Measurements from ENCODE around the gene MB21D2. TPM values are rescaled to one million over a fixed set of nuclear protein-coding genes. Genes with fewer than 3 reads are reported as not detected.
"Not testable (repeated sequence)": the region's sequence is repeated elsewhere in the genome, so short reads cannot be mapped to it uniquely, and the experiment has no call there.

The MB21D2 gene
- total RNA-seq, 2 experiments from 2014 or later = 19.8 to 21.0 TPM

- Mint-ChIP-seq H3K27ac (no peak overlapping the region), H3K27me3 (no peaks in the 10 kb centered on the region), H3K4me3 (no peak overlapping the region), H3K4me1 (peaks cover 3% of the 10 kb centered on the region), H3K36me3 (ENCODE audit: low read depth) (peaks cover 19% of the 10 kb centered on the region), H3K9me3 (no peaks in the 10 kb centered on the region)
- DNase-seq = no peak
- POLR2A ChIA-PET = no interaction called here
- CTCF ChIA-PET = interaction anchor here (1.3 kb wide), 1 partner anchor 18 kb away, joined by 3 read pairs; no protein-coding TSS in a partner anchor
These were observed 122.6 kb downstream of the MB21D2 start for GRCh38 chr3:192795021-192795420.

- POLR2A ChIA-PET = no interaction called here
- Mint-ChIP-seq H3K36me3 (ENCODE audit: low read depth) (peaks cover 13% of the 10 kb centered on the region), H3K4me3 (no peak overlapping the region), H3K9me3 (no peaks in the 10 kb centered on the region), H3K4me1 (peaks cover 1% of the 10 kb centered on the region), H3K27ac (no peak overlapping the region), H3K27me3 (no peaks in the 10 kb centered on the region)
- DNase-seq = no peak
- CTCF ChIA-PET = interaction anchor here (1.3 kb wide), 1 partner anchor 19 kb away, joined by 3 read pairs; no protein-coding TSS in a partner anchor
These were observed 123.4 kb downstream of the MB21D2 start for GRCh38 chr3:192794216-192794615.

- H3K27me3 Mint-ChIP-seq; H3K4me3 Mint-ChIP-seq; POLR2A ChIA-PET; DNase-seq; H3K9me3 Mint-ChIP-seq; H3K36me3 Mint-ChIP-seq (ENCODE audit: low read depth); H3K27ac Mint-ChIP-seq; H3K4me1 Mint-ChIP-seq: not testable (repeated sequence)
- CTCF ChIA-PET = interaction anchor here (1.0 kb wide), 1 partner anchor 252 kb away, joined by 3 read pairs; no protein-coding TSS in a partner anchor
These were observed 128.7 kb downstream of the MB21D2 start for GRCh38 chr3:192788816-192789515.

- no peak for DNase-seq
- Mint-ChIP-seq H3K4me1 (no peaks in the 10 kb centered on the region), H3K27me3 (peaks cover 5% of the 10 kb centered on the region), H3K27ac (no peak overlapping the region), H3K36me3 (ENCODE audit: low read depth) (no peaks in the 10 kb centered on the region), H3K4me3 (no peak overlapping the region), H3K9me3 (peaks cover 8% of the 10 kb centered on the region)
- POLR2A ChIA-PET = no interaction called here
- CTCF ChIA-PET = no interaction called here
These were observed 139.1 kb downstream of the MB21D2 start for GRCh38 chr3:192778508-192778907.

GRCh38 chr3:192774341-192774740 lies 143.3 kb downstream of the MB21D2 start:
- H3K27ac Mint-ChIP-seq; DNase-seq; H3K9me3 Mint-ChIP-seq; H3K4me1 Mint-ChIP-seq; CTCF ChIA-PET; H3K4me3 Mint-ChIP-seq; H3K27me3 Mint-ChIP-seq; POLR2A ChIA-PET; H3K36me3 Mint-ChIP-seq (ENCODE audit: low read depth): not testable (repeated sequence)

- Mint-ChIP-seq H3K27me3 (peaks cover 7% of the 10 kb centered on the region), H3K27ac (no peak overlapping the region), H3K4me3 (no peak overlapping the region), H3K4me1 (no peaks in the 10 kb centered on the region), H3K36me3 (ENCODE audit: low read depth) (no peaks in the 10 kb centered on the region), H3K9me3 (peaks cover 8% of the 10 kb centered on the region)
- DNase-seq = no peak
- ChIA-PET CTCF (no interaction called here), POLR2A (no interaction called here)
These were observed 145.3 kb downstream of the MB21D2 start for GRCh38 chr3:192772240-192772894.

GRCh38 chr3:192758654-192759053 lies 159.0 kb downstream of the MB21D2 start:
- CTCF ChIA-PET = no interaction called here
- Mint-ChIP-seq H3K27ac (no peak overlapping the region), H3K9me3 (no peaks in the 10 kb centered on the region), H3K27me3 (peaks cover 3% of the 10 kb centered on the region), H3K4me1 (no peaks in the 10 kb centered on the region), H3K4me3 (no peak overlapping the region), H3K36me3 (ENCODE audit: low read depth) (no peaks in the 10 kb centered on the region)
- POLR2A ChIA-PET = no interaction called here
- DNase-seq = no peak

- Mint-ChIP-seq H3K4me1 (no peaks in the 10 kb centered on the region), H3K27me3 (no peaks in the 10 kb centered on the region), H3K36me3 (ENCODE audit: low read depth) (no peaks in the 10 kb centered on the region), H3K9me3 (no peaks in the 10 kb centered on the region), H3K4me3 (no peak overlapping the region), H3K27ac (no peak overlapping the region)
- POLR2A ChIA-PET = no interaction called here
- CTCF ChIA-PET = no interaction called here
- no peak for DNase-seq
These were observed 166.5 kb downstream of the MB21D2 start for GRCh38 chr3:192751148-192751547.

GRCh38 chr3:192750201-192750600 lies 167.5 kb downstream of the MB21D2 start:
- no peaks in the 10 kb centered on the region for H3K9me3 Mint-ChIP-seq
- CTCF ChIA-PET = interaction anchor here (0.7 kb wide), 1 partner anchor 289 kb away, joined by 3 read pairs; no protein-coding TSS in a partner anchor

GRCh38 chr3:192747746-192748145 lies 169.9 kb downstream of the MB21D2 start:
- Mint-ChIP-seq H3K4me3 (no peak overlapping the region), H3K36me3 (ENCODE audit: low read depth) (no peaks in the 10 kb centered on the region), H3K4me1 (no peaks in the 10 kb centered on the region), H3K27ac (no peak overlapping the region), H3K9me3 (no peaks in the 10 kb centered on the region), H3K27me3 (no peaks in the 10 kb centered on the region)
- ChIA-PET CTCF (no interaction called here), POLR2A (no interaction called here)
- no peak for DNase-seq

More at GRCh38 chr3:192750201-192750600, 167.5 kb downstream of the MB21D2 start:
- no peak for DNase-seq
- Mint-ChIP-seq H3K36me3 (ENCODE audit: low read depth) (no peaks in the 10 kb centered on the region), H3K27me3 (no peaks in the 10 kb centered on the region), H3K4me1 (no peaks in the 10 kb centered on the region), H3K27ac (no peak overlapping the region), H3K4me3 (no peak overlapping the region)
- POLR2A ChIA-PET = no interaction called here

GRCh38 chr3:192747145-192747544 lies 170.5 kb downstream of the MB21D2 start:
- Mint-ChIP-seq H3K36me3 (ENCODE audit: low read depth) (no peaks in the 10 kb centered on the region), H3K4me3 (no peak overlapping the region), H3K4me1 (no peaks in the 10 kb centered on the region), H3K27ac (no peak overlapping the region), H3K9me3 (no peaks in the 10 kb centered on the region), H3K27me3 (no peaks in the 10 kb centered on the region)
- ChIA-PET POLR2A (no interaction called here), CTCF (no interaction called here)
- DNase-seq = no peak
